K562 (cell line): ENCODE results near the gene STPG4.

ENCODE experiments used
- ARNT ChIP-seq, 2 experiments: fragments of 450-650 bp; IDR thresholded peaks; 2 replicates each; pipeline ENCODE4 v1.6.1; 2016; ENCODE audit warnings: mild to moderate bottlenecking in 1 of 2
- ESRRA ChIP-seq: fragments of 450-650 bp; IDR thresholded peaks from 2 replicates; pipeline ENCODE4 v1.6.1; 2014; ENCODE audit warnings: low read depth, mild to moderate bottlenecking, moderate library complexity, borderline replicate concordance
- JUND ChIP-seq, 2 experiments: IDR thresholded peaks; 2 replicates in 1 of 2; 3 replicates in 1 of 2; pipeline ENCODE4 v1.6.1; 2011; ENCODE audit warnings: borderline replicate concordance in 2 of 2, low read depth in 2 of 2, low read length in 2 of 2, improper control_type of control experiment in 1 of 2, missing biosample characterization in 1 of 2, missing genetic modification characterization in 1 of 2, missing genetic modification reagents in 1 of 2
- KDM4B ChIP-seq, 2 experiments: fragments of 450-650 bp in 1 of 2; sonication (generic) in 1 of 2; IDR thresholded peaks; 2 replicates each; pipeline ENCODE4 v1.6.1; 2016 to 2017; ENCODE audit warnings: borderline replicate concordance in 2 of 2, antibody characterized with exemption in 1 of 2, low read depth in 1 of 2, mild to moderate bottlenecking in 1 of 2
- MXI1 ChIP-seq: IDR thresholded peaks from 2 replicates; pipeline ENCODE4 v1.6.1; 2011; ENCODE audit warnings: low read depth, mild to moderate bottlenecking, improper control_type of control experiment, low read length
- NR2C2 ChIP-seq, 2 experiments: fragments of 200-800 bp in 1 of 2; sonication (Bioruptor generic) in 1 of 2; sonication (generic) in 1 of 2; formaldehyde crosslinking in 1 of 2; IDR thresholded peaks; 2 replicates each; pipeline versions ENCODE4 v1.6.1 to v1.8.0; 2016 to 2022; ENCODE audit warnings: mild to moderate bottlenecking in 1 of 2, missing compliant biosample characterization in 1 of 2, missing genetic modification characterization in 1 of 2, missing genetic modification reagents in 1 of 2
- PHF21A ChIP-seq: fragments of 450-650 bp; IDR thresholded peaks from 2 replicates; pipeline ENCODE4 v1.6.1; 2017; ENCODE audit warnings: low read depth, borderline replicate concordance
- POLR2AphosphoS5 ChIP-seq: IDR thresholded peaks from 2 replicates; pipeline ENCODE4 v1.6.1; 2011; ENCODE audit warnings: mild to moderate bottlenecking, low read depth, low read length, moderate library complexity; ENCODE audit not compliant: control insufficient read depth, insufficient read depth
- SMAD1 ChIP-seq: fragments of 150-350 bp; IDR thresholded peaks from 2 replicates; pipeline ENCODE4 v1.6.1; 2014; ENCODE audit warnings: low read length, low read depth; ENCODE audit not compliant: partially characterized antibody
- SMARCC2 ChIP-seq: fragments of 450-650 bp; IDR thresholded peaks from 2 replicates; pipeline ENCODE4 v1.6.1; 2017; ENCODE audit warnings: antibody characterized with exemption, moderate library complexity, mild to moderate bottlenecking, low read depth
- SUPT5H ChIP-seq: fragments of 450-650 bp; IDR thresholded peaks from 2 replicates; pipeline ENCODE4 v1.6.1; 2016
- ZNF121 ChIP-seq: sonication (generic); formaldehyde crosslinking; conservative IDR thresholded peaks from 2 replicates; pipeline ENCODE4 v1.8.0; 2022; ENCODE audit warnings: missing genetic modification reagents
- TF ChIP-seq, protein P1 (sequence below), 3 experiments: IDR thresholded peaks in 2 of 3; conservative IDR thresholded peaks in 1 of 3; 2 replicates each; pipeline ENCODE4 v1.5.1; 2011 to 2012; ENCODE audit warnings: low read length in 3 of 3, mild to moderate bottlenecking in 3 of 3, control low read depth in 2 of 3, improper control_type of control experiment in 1 of 3, inconsistent platforms in 1 of 3, low read depth in 1 of 3, mixed read lengths in 1 of 3, moderate library complexity in 1 of 3; ENCODE audit not compliant: insufficient read depth in 2 of 3

DNA sequence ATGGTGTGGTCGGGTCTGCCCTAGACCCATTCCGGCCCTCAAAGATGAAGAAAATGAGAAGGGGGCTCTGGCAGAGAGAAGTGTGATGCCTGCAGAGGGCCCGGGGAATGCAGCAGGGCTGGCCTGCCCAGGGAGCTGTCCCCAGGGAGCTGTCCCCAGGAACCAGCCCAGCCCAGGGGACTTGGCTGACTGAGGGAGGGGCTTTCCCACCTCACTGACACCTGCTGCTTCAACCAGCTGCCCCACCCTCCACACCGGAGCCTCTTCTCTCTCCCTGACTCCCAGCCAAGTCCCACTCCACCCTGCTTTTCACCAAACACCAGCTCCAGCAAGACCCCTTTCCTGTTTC, 111.2 kb downstream of the STPG4 start:
- TF ChIP-seq SMARCC2 (no peak), ARNT (IDR thresholded peaks at IDR 0.05) (no peak), SUPT5H (no peak), SMAD1 (no peak), ZNF121 (CRISPR knock-in tag) (no peak), ESRRA (no peak), JUND (IDR thresholded peaks at IDR 0.05; ENCODE audit: borderline replicate concordance, low read depth, low read length) (no peak), JUND (tag; IDR thresholded peaks at IDR 0.05; ENCODE audit: borderline replicate concordance, low read depth, low read length) (no peak), KDM4B (IDR thresholded peaks at IDR 0.05; ENCODE audit: borderline replicate concordance in 2 of 2, low read depth in 1 of 2) (no peak), NR2C2 (CRISPR knock-in tag; IDR thresholded peaks at IDR 0.05) (no peak), NR2C2 (tag; IDR thresholded peaks at IDR 0.05) (no peak), PHF21A (no peak), MXI1 (no peak), POLR2AphosphoS5 (no peak)
- TF ChIP-seq, protein P1, sequence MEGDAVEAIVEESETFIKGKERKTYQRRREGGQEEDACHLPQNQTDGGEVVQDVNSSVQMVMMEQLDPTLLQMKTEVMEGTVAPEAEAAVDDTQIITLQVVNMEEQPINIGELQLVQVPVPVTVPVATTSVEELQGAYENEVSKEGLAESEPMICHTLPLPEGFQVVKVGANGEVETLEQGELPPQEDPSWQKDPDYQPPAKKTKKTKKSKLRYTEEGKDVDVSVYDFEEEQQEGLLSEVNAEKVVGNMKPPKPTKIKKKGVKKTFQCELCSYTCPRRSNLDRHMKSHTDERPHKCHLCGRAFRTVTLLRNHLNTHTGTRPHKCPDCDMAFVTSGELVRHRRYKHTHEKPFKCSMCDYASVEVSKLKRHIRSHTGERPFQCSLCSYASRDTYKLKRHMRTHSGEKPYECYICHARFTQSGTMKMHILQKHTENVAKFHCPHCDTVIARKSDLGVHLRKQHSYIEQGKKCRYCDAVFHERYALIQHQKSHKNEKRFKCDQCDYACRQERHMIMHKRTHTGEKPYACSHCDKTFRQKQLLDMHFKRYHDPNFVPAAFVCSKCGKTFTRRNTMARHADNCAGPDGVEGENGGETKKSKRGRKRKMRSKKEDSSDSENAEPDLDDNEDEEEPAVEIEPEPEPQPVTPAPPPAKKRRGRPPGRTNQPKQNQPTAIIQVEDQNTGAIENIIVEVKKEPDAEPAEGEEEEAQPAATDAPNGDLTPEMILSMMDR (IDR thresholded peaks at IDR 0.05 in 2 of 3, conservative IDR thresholded peaks at IDR 0.05 in 1 of 3; ENCODE audit: insufficient read depth in 2 of 3, low read depth in 1 of 3, low read length in 3 of 3), result no peak
